Osteoblast (primary cell): ENCODE measurements around the gene CHM. TPM values are rescaled to one million over a fixed set of nuclear protein-coding genes. Genes with fewer than 3 reads are reported as not detected.
"Not testable (repeated sequence)": the region's sequence is repeated elsewhere in the genome, so short reads cannot be mapped to it uniquely, and the experiment has no call there.

Experiments used
- DNase-seq: peaks from one replicate; pipeline ENCODE4 v3.0.0; 2011; ENCODE audit warnings: low spot score, mixed read lengths; ENCODE audit not compliant: insufficient read length; ENCODE audit errors: missing footprints
- H2AFZ ChIP-seq: 2 replicates; pipeline ENCODE4 v1.6.0; 2011; ENCODE audit warnings: mild to moderate bottlenecking, low read length
- H3K27ac ChIP-seq: 2 replicates; pipeline ENCODE4 v1.5.1; 2011; ENCODE audit warnings: mild to moderate bottlenecking, low read depth, low read length, moderate library complexity
- H3K27me3 ChIP-seq: 2 replicates; pipeline ENCODE4 v1.6.0; 2012; ENCODE audit warnings: mild to moderate bottlenecking, control low read depth, inconsistent platforms, low read length, moderate library complexity; ENCODE audit not compliant: insufficient read depth
- H3K36me3 ChIP-seq: 2 replicates; pipeline ENCODE4 v1.5.1; 2011; ENCODE audit warnings: mild to moderate bottlenecking, low read length, control low read depth, moderate library complexity; ENCODE audit not compliant: insufficient read depth
- H3K4me1 ChIP-seq: 2 replicates; pipeline ENCODE4 v1.5.1; 2011; ENCODE audit warnings: mild to moderate bottlenecking, low read length, control low read depth, moderate library complexity; ENCODE audit not compliant: insufficient read depth
- H3K4me2 ChIP-seq: 2 replicates; pipeline ENCODE4 v1.6.0; 2011; ENCODE audit warnings: mild to moderate bottlenecking, low read length; ENCODE audit not compliant: insufficient read depth
- H3K4me3 ChIP-seq: fragments of 200-600 bp; sonication (generic); 3 replicates; pipeline ENCODE4 v1.5.1; 2012; ENCODE audit warnings: mild to moderate bottlenecking, low read length, inconsistent platforms; ENCODE audit not compliant: insufficient read depth
- H3K79me2 ChIP-seq: 2 replicates; pipeline ENCODE4 v1.6.0; 2012; ENCODE audit warnings: mild to moderate bottlenecking, low read length, control low read depth, inconsistent platforms; ENCODE audit not compliant: insufficient read depth
- H3K9me3 ChIP-seq: 2 replicates; pipeline ENCODE4 v1.5.1; 2011; ENCODE audit warnings: low read depth, low read length, control low read depth
- H4K20me1 ChIP-seq: 2 replicates; pipeline ENCODE4 v1.6.0; 2012; ENCODE audit warnings: mild to moderate bottlenecking, low read length, control low read depth; ENCODE audit not compliant: insufficient read depth
- CTCF ChIP-seq: IDR thresholded peaks from 2 replicates; pipeline ENCODE4 v1.5.1; 2011; ENCODE audit warnings: mild to moderate bottlenecking, low read depth, low read length, moderate library complexity; ENCODE audit errors: extremely low read depth
- total RNA-seq: library from RNA; depleted of rRNA; stranded (reverse); fragments of >200 nt; gene quantifications from 2 replicates; pipeline ENCODE4 v1.2.3, GENCODE V29; 2012

Gene CHM
- total RNA-seq, 1 donor = 25.3 TPM

DNA sequence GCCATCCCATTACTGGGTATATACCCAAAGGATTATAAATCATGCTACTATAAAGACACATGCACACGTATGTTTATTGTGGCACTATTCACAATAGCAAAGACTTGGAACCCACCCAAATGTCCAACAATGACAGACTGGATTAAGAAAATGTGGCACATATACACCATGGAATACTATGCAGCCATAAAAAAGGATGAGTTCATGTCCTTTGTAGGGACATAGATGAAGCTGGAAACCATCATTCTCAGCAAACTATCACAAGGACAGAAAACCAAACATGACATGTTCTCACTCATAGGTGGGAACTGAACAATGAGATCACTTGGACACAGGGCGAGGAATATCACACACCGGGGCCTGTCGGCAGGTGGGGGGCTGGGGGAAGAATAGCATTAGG is 39.5 kb downstream of the CHM start:
- H3K27ac ChIP-seq, H3K4me1 ChIP-seq, H4K20me1 ChIP-seq, H3K4me3 ChIP-seq, H3K27me3 ChIP-seq, DNase-seq, H3K9me3 ChIP-seq, H3K36me3 ChIP-seq, H3K4me2 ChIP-seq, H2AFZ ChIP-seq: not testable (repeated sequence)
- peaks cover 14% of the 10 kb centered on the region for H3K79me2 ChIP-seq

GRCh38 chrX:86002076-86002896 is 45.1 kb downstream of the CHM start:
- TF ChIP-seq CTCF = no peak
- Histone ChIP-seq H3K4me3 (no peak overlapping the region), H4K20me1 (no peaks in the 10 kb centered on the region), H3K4me1 (no peaks in the 10 kb centered on the region), H3K9me3 (no peaks in the 10 kb centered on the region), H3K27ac (no peak overlapping the region), H3K36me3 (no peaks in the 10 kb centered on the region), H3K27me3 (no peaks in the 10 kb centered on the region), H2AFZ (no peak overlapping the region), H3K4me2 (no peak overlapping the region), H3K79me2 (peaks cover 29% of the 10 kb centered on the region)
- no peak for DNase-seq

DNA sequence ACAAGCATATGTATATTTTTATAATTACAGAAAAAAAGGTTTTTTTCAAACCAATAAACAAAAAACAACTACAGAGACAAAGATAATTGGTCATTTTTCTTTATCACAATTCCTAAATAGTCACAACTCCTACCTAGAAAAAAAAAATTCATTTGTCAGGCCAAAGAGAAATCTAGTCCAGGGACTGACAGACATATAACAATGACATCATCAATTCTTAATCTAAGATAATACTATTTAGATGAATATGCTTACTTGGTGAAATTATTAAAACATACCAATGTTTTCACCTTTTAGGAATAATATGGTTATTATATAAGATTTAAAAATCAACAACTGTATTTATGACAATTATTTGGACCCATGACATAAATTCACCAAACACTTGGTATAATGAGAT is 48.4 kb downstream of the CHM start:
- no peak overlapping the region for H3K27ac ChIP-seq
- H3K79me2 ChIP-seq = peaks cover 32% of the 10 kb centered on the region
- peaks cover 6% of the 10 kb centered on the region for H4K20me1 ChIP-seq
- no peak for DNase-seq
- no peaks in the 10 kb centered on the region for H3K36me3 ChIP-seq
- peaks cover 4% of the 10 kb centered on the region for H3K4me1 ChIP-seq
- TF ChIP-seq CTCF = no peak
- H3K27me3 ChIP-seq = no peaks in the 10 kb centered on the region
- H3K4me2 ChIP-seq = no peak overlapping the region
- H3K4me3 ChIP-seq = no peak overlapping the region
- no peaks in the 10 kb centered on the region for H3K9me3 ChIP-seq
- no peak overlapping the region for H2AFZ ChIP-seq

DNA sequence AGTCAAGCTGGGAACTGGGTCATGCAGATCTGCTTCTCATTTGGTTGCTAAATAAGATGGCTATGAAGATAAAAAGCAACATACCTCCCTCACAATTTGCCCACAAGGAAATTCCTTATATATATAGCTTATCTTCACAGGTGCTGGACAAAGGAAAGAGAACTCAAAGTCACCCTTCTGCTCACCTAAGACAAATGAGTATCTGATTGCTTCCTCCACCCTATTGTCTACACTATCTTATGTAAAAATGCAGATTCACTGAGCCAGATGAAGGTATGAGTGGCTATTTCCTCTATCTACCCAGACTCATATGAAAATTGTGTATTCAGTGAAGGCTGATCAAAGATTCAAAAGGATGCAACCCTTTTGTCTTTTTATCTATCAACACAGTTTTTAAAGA is 50.8 kb downstream of the CHM start:
- H3K27ac ChIP-seq = no peak overlapping the region
- H3K4me2 ChIP-seq = no peak overlapping the region
- no peak for TF ChIP-seq CTCF
- H3K27me3 ChIP-seq = no peaks in the 10 kb centered on the region
- no peak for DNase-seq
- H3K9me3 ChIP-seq = no peaks in the 10 kb centered on the region
- peaks cover 11% of the 10 kb centered on the region for H4K20me1 ChIP-seq
- H2AFZ ChIP-seq = no peak overlapping the region
- H3K4me1 ChIP-seq = peaks cover 8% of the 10 kb centered on the region
- H3K79me2 ChIP-seq = peaks cover 23% of the 10 kb centered on the region
- H3K4me3 ChIP-seq = no peak overlapping the region
- no peaks in the 10 kb centered on the region for H3K36me3 ChIP-seq
